ENCODE data around the gene SRP68. TPM values are rescaled to one million over a fixed set of nuclear protein-coding genes. Genes with fewer than 3 reads are reported as not detected.
"Not testable (repeated sequence)": the region's sequence is repeated elsewhere in the genome, so short reads cannot be mapped to it uniquely, and the experiment has no call there.

SRP68 gene
- total RNA-seq, 1 donor from 2014 or later = 88.0 TPM

GRCh38 chr17:76089680-76090516 lies 17.6 kb upstream of the SRP68 start:
- DNase-seq (ENCODE audit: low spot score) = no peak

GRCh38 chr17:76088868-76089576 lies 16.7 kb upstream of the SRP68 start:
- no peak for DNase-seq (ENCODE audit: low spot score)

GRCh38 chr17:76088041-76088867 lies 15.9 kb upstream of the SRP68 start:
- no peak for DNase-seq (ENCODE audit: low spot score)

GRCh38 chr17:76087531-76087930 lies 15.2 kb upstream of the SRP68 start:
- no peak for DNase-seq (ENCODE audit: low spot score)

GRCh38 chr17:76086384-76086783 lies 14.1 kb upstream of the SRP68 start:
- DNase-seq (ENCODE audit: low spot score) = no peak

GRCh38 chr17:76085731-76086366 lies 13.5 kb upstream of the SRP68 start:
- DNase-seq (ENCODE audit: low spot score) = no peak

GRCh38 chr17:76085066-76085730 lies 12.9 kb upstream of the SRP68 start:
- no peak for DNase-seq (ENCODE audit: low spot score)

GRCh38 chr17:76083536-76084182 lies 11.3 kb upstream of the SRP68 start:
- no peak for DNase-seq (ENCODE audit: low spot score)

- DNase-seq (ENCODE audit: low spot score) = no peak
Measured at GRCh38 chr17:76082326-76083251, 10.3 kb upstream of the SRP68 start.

GRCh38 chr17:76081295-76082210 lies 9.2 kb upstream of the SRP68 start:
- no peak for DNase-seq (ENCODE audit: low spot score)

- no peak for DNase-seq (ENCODE audit: low spot score)
Measured at GRCh38 chr17:76080768-76081287, 8.5 kb upstream of the SRP68 start.

GRCh38 chr17:76079956-76080767 lies 7.8 kb upstream of the SRP68 start:
- DNase-seq (ENCODE audit: low spot score) = no peak

- DNase-seq (ENCODE audit: low spot score) = no peak
Measured at GRCh38 chr17:76079535-76079955, 7.2 kb upstream of the SRP68 start.

GRCh38 chr17:76078860-76079534 lies 6.7 kb upstream of the SRP68 start, which contains the start of gene ZACN:
ZACN (plus strand) TSS chr17:76079182; CDS start chr17:76079265, 83 bp downstream.
- DNase-seq (ENCODE audit: low spot score) = no peak

- not testable (repeated sequence) for DNase-seq (ENCODE audit: low spot score)
Measured at GRCh38 chr17:76078370-76078769, 6.1 kb upstream of the SRP68 start.

- no peak for DNase-seq (ENCODE audit: low spot score)
Measured at GRCh38 chr17:76077584-76078110, 5.3 kb upstream of the SRP68 start.
